ACHN (cell line): ENCODE results near the gene ZNF837.

Experiments used
- DNase-seq: peaks from one replicate; pipeline ENCODE4 v3.0.0-alpha.2; 2015
- in situ Hi-C: cut with HindIII; loops from 2 replicates; pipeline ENCODE4 v1.10.0; 2017; ENCODE audit warnings: low sequenced_read_pairs, low pct_ligation_motif_present, low pct_unique_long_range_greater_than_20kb

The ZNF837 gene

DNA sequence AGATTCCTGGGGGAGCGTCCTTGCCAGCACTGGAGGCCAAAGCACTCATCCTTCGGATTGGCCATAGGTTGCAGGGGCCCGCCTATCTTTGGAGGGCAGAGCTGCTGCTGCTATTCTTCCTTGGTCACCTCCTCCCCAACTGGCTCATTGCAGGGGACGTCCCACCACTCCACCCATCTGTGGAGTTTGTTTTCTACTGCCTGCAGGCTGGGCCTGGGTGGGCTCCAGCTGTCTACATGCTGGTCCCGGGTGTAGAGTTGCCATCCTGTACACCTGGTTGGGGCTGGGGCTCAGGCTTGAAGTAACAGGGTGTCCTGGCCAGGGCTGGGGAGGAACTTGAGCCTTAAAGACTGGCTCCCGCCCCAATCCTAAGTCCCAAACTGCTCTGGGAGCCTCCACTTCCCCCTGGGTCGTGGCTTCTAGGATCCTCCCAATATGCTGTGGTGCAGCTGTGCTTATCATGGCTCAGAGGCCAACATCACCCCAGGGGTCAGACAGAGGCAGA lies 16.8 kb upstream of the ZNF837 start:
- no peak for DNase-seq

GRCh38 chr19:58396691-58397532 lies 16.1 kb upstream of the ZNF837 start:
- DNase-seq = no peak

More for the DNA sequence above, 16.8 kb upstream of the ZNF837 start:
- in situ Hi-C loops = no loop called here

GRCh38 chr19:58395979-58396627 lies 15.3 kb upstream of the ZNF837 start:
- no peak for DNase-seq
- in situ Hi-C loops = no loop called here

More at GRCh38 chr19:58396691-58397532, 16.1 kb upstream of the ZNF837 start:
- in situ Hi-C loops = no loop called here

GRCh38 chr19:58395220-58395978 lies 14.6 kb upstream of the ZNF837 start, which contains the start of gene RNF225:
Gene RNF225, plus strand, starts transcription at chr19:58395656. Its CDS starts 434 bp downstream, at chr19:58396090.
- DNase-seq = no peak
- in situ Hi-C loops = no loop called here

GRCh38 chr19:58394821-58395219 lies 14.0 kb upstream of the ZNF837 start:
- in situ Hi-C loops = no loop called here
- DNase-seq = no peak

DNA sequence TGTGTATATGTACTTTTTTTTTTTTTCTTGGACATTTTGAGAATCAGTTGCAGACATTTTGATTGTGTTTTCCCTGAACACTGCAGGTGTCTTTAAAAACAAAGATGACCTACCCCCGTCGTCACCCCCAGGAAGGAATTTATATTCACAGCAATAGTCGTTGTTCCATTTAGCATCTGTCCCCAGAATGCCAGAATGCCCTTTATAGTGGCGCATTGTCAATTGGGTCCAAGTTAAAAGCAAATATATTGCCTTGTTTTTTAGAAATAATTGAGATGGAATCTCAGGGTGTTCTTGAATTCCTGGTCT lies 12.8 kb upstream of the ZNF837 start:
- in situ Hi-C loops = no loop called here
- DNase-seq = no peak

- in situ Hi-C loops = no loop called here
- DNase-seq = no peak
Measured at GRCh38 chr19:58392945-58393724, 12.3 kb upstream of the ZNF837 start.

DNA sequence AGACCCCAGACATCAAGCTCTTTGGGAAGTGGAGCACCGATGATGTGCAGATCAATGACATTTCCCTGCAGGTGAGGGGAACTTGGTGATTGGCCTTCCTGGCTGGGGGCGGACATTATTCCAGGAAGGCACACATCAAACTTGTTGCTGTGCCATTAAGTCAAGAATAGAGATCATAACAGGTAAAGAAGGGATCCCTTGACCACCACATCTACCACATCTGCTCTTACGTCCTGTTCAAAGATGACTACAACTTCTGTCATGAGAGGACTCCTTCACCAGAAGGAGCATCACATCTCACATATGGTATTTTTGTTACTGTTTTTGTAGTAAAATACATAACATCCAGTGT lies 7.3 kb upstream of the ZNF837 start:
- no peak for DNase-seq
- in situ Hi-C loops = no loop called here

GRCh38 chr19:58387338-58388174 lies 6.7 kb upstream of the ZNF837 start:
- in situ Hi-C loops = no loop called here
- DNase-seq = no peak

DNA sequence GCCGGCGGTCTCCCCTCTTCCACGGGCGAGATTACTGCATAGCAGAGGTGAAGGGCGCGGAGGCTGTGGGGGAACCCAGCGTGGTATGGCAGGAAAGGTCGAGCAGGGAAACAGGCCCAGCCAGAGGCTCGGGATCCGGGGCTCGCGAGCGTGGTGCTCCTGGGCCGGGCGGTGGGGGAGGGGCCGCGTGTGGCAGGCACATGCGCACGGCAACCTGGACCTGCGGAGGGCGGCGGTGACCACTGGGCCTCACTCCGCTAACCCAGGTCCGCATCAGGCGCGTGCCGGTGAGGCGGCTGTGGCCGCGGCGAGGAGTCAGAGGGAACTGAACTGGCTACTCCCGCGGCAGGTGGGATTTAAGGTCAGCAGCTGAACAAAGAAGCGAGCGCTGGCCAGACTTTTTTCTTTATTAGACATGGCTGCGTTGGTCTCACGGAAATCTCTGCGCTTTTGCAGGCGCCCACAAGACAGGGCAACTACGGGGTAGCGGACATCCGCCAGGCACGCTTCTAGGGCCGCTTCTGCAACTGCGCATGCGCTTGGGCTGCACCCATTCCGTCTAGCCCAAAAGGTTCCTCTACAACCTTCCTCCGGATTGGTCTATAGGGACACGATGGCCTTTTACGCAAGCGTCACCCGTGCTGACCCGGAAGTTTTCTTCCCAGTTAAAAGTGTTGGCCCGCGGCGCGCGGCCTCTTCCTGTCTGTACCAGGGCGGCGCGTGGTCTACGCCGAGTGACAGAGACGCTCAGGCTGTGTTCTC lies 5.9 kb upstream of the ZNF837 start, which contains the start of gene RPS5:
TSS of gene RPS5 (plus strand) at position 694 of the 762 bp plus-strand sequence. CDS start 869 bp downstream, outside the sequence.
- in situ Hi-C loops = no loop called here
- DNase-seq = peak; percentile 98

DNA sequence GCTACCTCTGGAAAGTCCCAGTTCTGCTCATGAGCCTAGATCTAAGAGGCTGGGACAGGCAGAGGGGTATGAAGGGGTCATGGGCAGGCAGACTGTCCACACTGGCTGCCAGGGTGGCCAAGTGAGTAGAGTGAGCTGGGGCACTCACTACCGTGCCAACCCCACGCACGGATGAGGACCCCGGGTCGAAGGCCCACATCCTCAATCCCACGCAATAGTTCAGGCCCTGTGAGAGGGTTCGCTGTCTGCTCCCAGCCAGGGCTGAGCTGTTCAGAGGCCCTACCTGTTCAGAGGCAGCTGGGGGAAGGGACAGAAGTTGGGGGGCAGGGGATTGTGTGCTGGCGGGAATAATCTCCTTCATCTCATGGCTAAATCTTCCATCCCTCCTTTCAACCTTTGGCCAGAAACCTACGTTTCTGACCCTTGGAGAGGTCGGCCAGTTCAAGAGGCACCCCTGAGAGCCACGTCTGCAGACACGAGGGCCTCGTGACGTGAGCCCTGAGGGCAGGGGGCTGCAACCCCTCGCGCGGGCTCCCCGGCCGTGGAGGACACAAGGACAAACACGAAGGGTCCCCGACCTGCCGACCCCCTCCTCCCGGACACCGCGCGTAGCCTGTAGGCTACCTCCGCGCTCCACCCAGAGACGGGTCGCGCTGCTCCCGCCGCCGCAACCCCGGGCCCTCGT lies 5.2 kb upstream of the ZNF837 start:
- in situ Hi-C loops = no loop called here
- DNase-seq = no peak

DNA sequence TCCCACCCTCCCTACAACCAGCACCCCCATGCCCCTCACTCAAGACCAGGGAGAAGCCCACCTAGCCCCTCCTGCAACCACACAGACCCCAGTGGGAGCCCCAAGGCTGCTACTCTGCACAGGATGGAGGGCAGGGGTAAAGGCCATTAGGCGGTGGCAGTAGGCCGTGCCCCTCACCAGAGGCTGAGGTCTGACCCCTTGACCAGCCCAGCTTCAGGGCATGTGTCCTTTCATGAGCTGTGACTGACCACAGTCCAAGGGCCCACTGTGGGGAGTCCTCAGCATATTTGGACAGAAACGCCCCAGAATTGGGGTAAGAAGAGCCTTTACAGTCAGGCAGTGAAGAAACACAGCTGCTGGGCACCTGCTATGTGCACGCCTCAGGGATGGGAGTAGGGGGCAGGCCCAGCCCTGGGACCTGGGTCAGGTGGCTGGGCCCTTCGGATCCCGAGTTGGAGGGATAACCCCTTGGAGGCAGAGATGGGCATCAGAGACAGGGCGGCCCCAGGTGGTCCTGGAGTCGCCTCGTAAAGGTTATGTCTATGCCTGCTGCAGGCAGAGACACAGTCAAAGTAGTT lies 4.6 kb upstream of the ZNF837 start:
- in situ Hi-C loops = no loop called here
- no peak for DNase-seq

GRCh38 chr19:58382997-58383603 lies 2.3 kb upstream of the ZNF837 start:
- no peak for DNase-seq
- in situ Hi-C loops = no loop called here

GRCh38 chr19:58381460-58382212 lies 806 bp upstream of the ZNF837 start:
- no peak for DNase-seq
- in situ Hi-C loops = no loop called here

DNA sequence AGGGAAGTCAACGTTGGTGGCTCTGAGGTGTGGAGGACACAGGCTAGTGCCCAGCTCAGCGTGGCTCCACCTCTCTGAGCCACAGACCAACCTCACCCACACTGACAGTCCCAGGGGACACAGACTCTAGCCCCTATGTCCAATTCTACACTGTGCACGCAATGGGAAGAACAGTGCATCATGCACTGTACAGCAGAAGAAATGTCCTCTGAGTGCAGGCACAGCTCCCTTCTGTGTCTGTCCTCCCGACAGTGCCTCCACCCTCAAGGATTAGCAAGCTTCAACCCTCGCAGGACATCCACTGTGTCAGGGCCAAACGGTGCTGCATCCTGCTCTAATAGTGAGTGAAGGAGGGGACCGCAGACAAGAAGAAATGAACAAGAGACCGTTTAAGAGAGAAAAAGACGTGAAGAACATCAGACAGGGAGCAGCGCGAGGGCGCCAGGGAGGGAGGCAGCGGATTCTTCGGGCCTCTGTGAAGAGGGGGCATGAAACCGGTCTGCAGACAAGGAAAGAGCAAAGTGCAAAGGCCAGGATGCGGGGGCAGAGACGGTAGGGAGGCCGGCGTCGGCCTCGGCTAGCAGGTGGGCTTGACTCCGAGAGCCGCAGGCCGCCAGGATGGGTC lies 681 bp downstream of the ZNF837 start:
- in situ Hi-C loops = no loop called here
- DNase-seq = no peak
